Fibroblast of lung (primary cell): Measurements from ENCODE around the gene QPCTL. TPM values are rescaled to one million over a fixed set of nuclear protein-coding genes. Genes with fewer than 3 reads are reported as not detected.

Source experiments
- DNase-seq, 2 donors: peaks; one replicate each; pipeline versions ENCODE4 v3.0.0 to v3.0.0-alpha.2; 2010; ENCODE audit warnings: low read depth in 2 of 2
- H2AFZ ChIP-seq: 2 replicates; pipeline ENCODE4 v1.5.1; 2012; ENCODE audit warnings: low read length, control low read depth, inconsistent platforms
- H3K27ac ChIP-seq: 2 replicates; pipeline ENCODE4 v1.5.1; 2011; ENCODE audit warnings: low read length, control low read depth; ENCODE audit not compliant: insufficient read depth
- H3K27me3 ChIP-seq: 2 replicates; pipeline ENCODE4 v1.5.1; 2011; ENCODE audit warnings: mild to moderate bottlenecking, low read length; ENCODE audit not compliant: control insufficient read depth, insufficient read depth
- H3K36me3 ChIP-seq: 2 replicates; pipeline ENCODE4 v1.5.1; 2011; ENCODE audit warnings: low read length; ENCODE audit not compliant: control insufficient read depth, insufficient read depth
- H3K4me1 ChIP-seq: 2 replicates; pipeline ENCODE4 v1.5.1; 2011; ENCODE audit warnings: low read length; ENCODE audit not compliant: control insufficient read depth, insufficient read depth; ENCODE audit errors: extremely low read depth
- H3K4me2 ChIP-seq: 2 replicates; pipeline ENCODE4 v1.5.1; 2011; ENCODE audit warnings: low read length, control low read depth; ENCODE audit not compliant: insufficient read depth; ENCODE audit errors: extremely low read depth
- H3K4me3 ChIP-seq, 4 experiments: fragments of 200-600 bp in 1 of 4; sonication (generic) in 1 of 4; replicated peaks in 1 of 4; 2 replicates each; pipeline ENCODE4 v1.5.1; 2011 to 2016; ENCODE audit warnings: low read length in 4 of 4, low read depth in 3 of 4, mild to moderate bottlenecking in 3 of 4, control low read depth in 2 of 4, inconsistent platforms in 1 of 4, mixed read lengths in 1 of 4; ENCODE audit not compliant: insufficient read depth in 1 of 4; ENCODE audit errors: control extremely low read depth in 1 of 4
- H3K79me2 ChIP-seq: 2 replicates; pipeline ENCODE4 v1.5.1; 2012; ENCODE audit warnings: mild to moderate bottlenecking, low read length, inconsistent platforms; ENCODE audit not compliant: control insufficient read depth, insufficient read depth
- H3K9ac ChIP-seq: 2 replicates; pipeline ENCODE4 v1.5.1; 2011; ENCODE audit warnings: mild to moderate bottlenecking, low read length, control low read depth; ENCODE audit not compliant: insufficient read depth
- H3K9me3 ChIP-seq: 2 replicates; pipeline ENCODE4 v1.5.1; 2012; ENCODE audit warnings: low read depth, low read length; ENCODE audit not compliant: control insufficient read depth, insufficient read depth
- H4K20me1 ChIP-seq: 2 replicates; pipeline ENCODE4 v1.5.1; 2011; ENCODE audit warnings: low read length; ENCODE audit not compliant: control insufficient read depth, insufficient read depth; ENCODE audit errors: extremely low read depth
- EZH2 ChIP-seq: IDR thresholded peaks from 2 replicates; pipeline ENCODE4 v1.5.1; 2012; ENCODE audit warnings: low read length, control low read depth, mild to moderate bottlenecking; ENCODE audit errors: missing control alignments
- polyA plus RNA-seq, 2 donors: library from polyadenylated mRNA; depleted of rRNA in 1 of 2; stranded (reverse) in 1 of 2; unstranded in 1 of 2; fragments of >200 nt; gene quantifications; 2 replicates each; pipeline ENCODE4 v1.2.1, GENCODE V29; 2011 to 2012; ENCODE audit warnings: missing spikeins in 1 of 2
- total RNA-seq: library from RNA; depleted of rRNA; stranded (reverse); fragments of >200 nt; gene quantifications from 2 replicates; pipeline ENCODE4 v1.2.1, GENCODE V29; 2014
- TF ChIP-seq, protein P1 (sequence below), 2 donors: IDR thresholded peaks in 1 of 2; conservative IDR thresholded peaks in 1 of 2; 1 replicate in 1 of 2; 2 replicates in 1 of 2; pipeline ENCODE4 v1.5.1; 2011 to 2012; ENCODE audit warnings: low read length in 2 of 2, control low read depth in 1 of 2, inconsistent platforms in 1 of 2, low read depth in 1 of 2, mild to moderate bottlenecking in 1 of 2

The QPCTL gene
- total and polyA plus RNA-seq, 2 donors (not counting 1 experiment from before 2014, with no cell fraction given) = 5.8 to 9.4 TPM

DNA sequence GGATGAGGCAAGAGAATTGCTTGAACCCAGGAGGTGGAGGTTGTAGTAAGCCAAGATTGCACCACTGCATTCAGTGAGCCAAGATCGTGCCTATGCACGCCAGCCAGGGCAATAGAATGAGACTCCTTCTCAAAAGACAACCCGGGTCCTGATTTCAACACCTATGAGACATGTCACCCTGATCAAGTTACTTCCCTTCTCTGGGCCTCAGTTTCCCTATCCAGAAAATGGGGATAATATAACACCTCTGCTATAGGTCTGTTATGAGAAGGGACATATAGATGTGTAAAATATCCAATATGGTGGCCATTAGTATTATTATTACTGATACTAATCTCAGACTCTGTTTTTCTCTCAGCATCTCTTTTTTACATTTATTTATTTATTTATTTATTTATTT is 37.4 kb upstream of the QPCTL start:
- Histone ChIP-seq H3K4me2 (no peak overlapping the region), H3K27me3 (no peaks in the 10 kb centered on the region), H3K4me3 (no peak overlapping the region), H3K27ac (no peak overlapping the region), H4K20me1 (no peaks in the 10 kb centered on the region), H3K79me2 (no peaks in the 10 kb centered on the region), H3K9me3 (no peaks in the 10 kb centered on the region), H3K4me1 (no peaks in the 10 kb centered on the region), H2AFZ (no peak overlapping the region), H3K36me3 (no peaks in the 10 kb centered on the region), H3K9ac (no peak overlapping the region)
- TF ChIP-seq EZH2 = no peak
- TF ChIP-seq, protein P1, sequence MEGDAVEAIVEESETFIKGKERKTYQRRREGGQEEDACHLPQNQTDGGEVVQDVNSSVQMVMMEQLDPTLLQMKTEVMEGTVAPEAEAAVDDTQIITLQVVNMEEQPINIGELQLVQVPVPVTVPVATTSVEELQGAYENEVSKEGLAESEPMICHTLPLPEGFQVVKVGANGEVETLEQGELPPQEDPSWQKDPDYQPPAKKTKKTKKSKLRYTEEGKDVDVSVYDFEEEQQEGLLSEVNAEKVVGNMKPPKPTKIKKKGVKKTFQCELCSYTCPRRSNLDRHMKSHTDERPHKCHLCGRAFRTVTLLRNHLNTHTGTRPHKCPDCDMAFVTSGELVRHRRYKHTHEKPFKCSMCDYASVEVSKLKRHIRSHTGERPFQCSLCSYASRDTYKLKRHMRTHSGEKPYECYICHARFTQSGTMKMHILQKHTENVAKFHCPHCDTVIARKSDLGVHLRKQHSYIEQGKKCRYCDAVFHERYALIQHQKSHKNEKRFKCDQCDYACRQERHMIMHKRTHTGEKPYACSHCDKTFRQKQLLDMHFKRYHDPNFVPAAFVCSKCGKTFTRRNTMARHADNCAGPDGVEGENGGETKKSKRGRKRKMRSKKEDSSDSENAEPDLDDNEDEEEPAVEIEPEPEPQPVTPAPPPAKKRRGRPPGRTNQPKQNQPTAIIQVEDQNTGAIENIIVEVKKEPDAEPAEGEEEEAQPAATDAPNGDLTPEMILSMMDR (conservative IDR thresholded peaks at IDR 0.05 in 1 of 2, IDR thresholded peaks at IDR 0.05 in 1 of 2; ENCODE audit: low read depth in 1 of 2, low read length in 2 of 2) = no peak
- DNase-seq = no peak

DNA sequence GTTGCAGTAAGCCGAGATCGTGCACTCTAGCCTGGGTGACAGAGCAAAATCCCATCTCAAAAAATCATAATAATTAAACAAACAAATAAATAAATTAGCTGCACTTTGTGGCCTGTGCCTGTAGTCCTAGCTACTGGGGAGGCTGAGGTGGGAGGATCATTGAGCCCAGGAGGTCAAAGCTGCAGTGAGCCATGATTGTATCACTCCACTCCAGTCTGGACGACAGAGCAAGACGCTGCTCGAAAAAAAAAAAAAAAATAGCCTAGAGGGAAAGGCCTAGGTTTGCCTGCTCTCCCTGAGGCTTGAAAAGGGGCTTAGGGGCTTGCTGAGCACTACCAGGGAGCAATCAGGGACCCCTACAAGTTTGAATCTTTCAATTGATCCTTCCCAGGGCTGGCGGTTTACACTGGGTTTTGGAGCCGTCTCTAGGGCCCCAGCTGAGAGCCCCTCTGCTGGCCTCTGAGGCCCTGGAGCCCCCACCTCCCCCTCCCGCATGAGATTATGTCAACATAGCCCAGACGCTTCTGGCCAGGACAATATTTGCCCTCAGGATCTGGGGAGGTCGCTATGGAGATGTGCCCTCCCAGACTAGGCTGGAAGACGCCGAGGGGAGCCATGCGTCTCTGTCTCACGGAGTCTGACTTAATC is 34.8 kb upstream of the QPCTL start:
- no peak overlapping the region for H3K4me2 ChIP-seq
- no peak for TF ChIP-seq EZH2
- TF ChIP-seq, protein P1 (conservative IDR thresholded peaks at IDR 0.05 in 1 of 2, IDR thresholded peaks at IDR 0.05 in 1 of 2; ENCODE audit: low read depth in 1 of 2, low read length in 2 of 2) = no peak
- no peak for DNase-seq

DNA sequence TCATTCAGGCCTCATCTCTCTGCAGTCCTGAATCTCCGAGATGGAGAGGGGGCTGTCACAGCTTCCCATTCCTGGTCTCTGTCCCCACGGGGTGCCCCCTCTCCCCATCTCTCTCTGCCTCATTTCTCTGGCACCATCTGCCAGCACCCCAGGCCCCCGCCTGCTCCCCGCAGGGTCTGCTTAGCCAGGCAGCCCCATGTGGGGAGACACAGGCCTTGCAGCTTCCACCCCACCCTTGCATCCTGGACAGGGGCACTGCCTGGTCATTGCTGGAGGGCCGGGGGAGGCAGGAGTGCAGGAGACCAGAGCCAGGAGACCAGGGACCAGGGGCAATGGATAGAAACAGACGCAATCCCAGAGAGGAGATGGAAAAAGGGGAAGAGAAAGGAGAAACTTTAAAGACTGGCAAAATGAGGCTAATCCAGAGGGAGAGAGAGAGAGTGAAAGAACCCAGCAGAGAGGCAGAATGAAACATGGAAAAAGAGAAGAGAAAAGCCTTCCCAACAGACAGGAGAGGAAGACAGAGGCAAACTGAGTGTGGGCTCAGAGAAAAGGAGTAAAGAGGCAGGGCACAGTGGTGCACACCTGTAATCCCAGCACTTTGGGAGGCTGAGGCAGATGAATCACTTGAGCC is 33.3 kb upstream of the QPCTL start:
- H4K20me1 ChIP-seq = no peaks in the 10 kb centered on the region
- DNase-seq = no peak
- no peak for TF ChIP-seq EZH2
- TF ChIP-seq, protein P1 (conservative IDR thresholded peaks at IDR 0.05 in 1 of 2, IDR thresholded peaks at IDR 0.05 in 1 of 2; ENCODE audit: low read depth in 1 of 2, low read length in 2 of 2) = no peak
- H3K9me3 ChIP-seq = no peaks in the 10 kb centered on the region
- no peaks in the 10 kb centered on the region for H3K36me3 ChIP-seq
- no peaks in the 10 kb centered on the region for H3K4me1 ChIP-seq
- no peak overlapping the region for H2AFZ ChIP-seq
- H3K79me2 ChIP-seq = no peaks in the 10 kb centered on the region
- H3K27ac ChIP-seq = no peak overlapping the region
- H3K4me3 ChIP-seq = no peak overlapping the region
- H3K27me3 ChIP-seq = no peaks in the 10 kb centered on the region
- H3K9ac ChIP-seq = no peak overlapping the region
- H3K4me2 ChIP-seq = no peak overlapping the region

More for the DNA sequence above, 34.8 kb upstream of the QPCTL start:
- no peak overlapping the region for H3K9ac ChIP-seq
- no peaks in the 10 kb centered on the region for H3K79me2 ChIP-seq
- H3K27me3 ChIP-seq = no peaks in the 10 kb centered on the region
- H2AFZ ChIP-seq = no peak overlapping the region
- no peaks in the 10 kb centered on the region for H3K9me3 ChIP-seq
- H3K36me3 ChIP-seq = no peaks in the 10 kb centered on the region
- H4K20me1 ChIP-seq = no peaks in the 10 kb centered on the region
- H3K27ac ChIP-seq = no peak overlapping the region
- no peak overlapping the region for H3K4me3 ChIP-seq
- no peaks in the 10 kb centered on the region for H3K4me1 ChIP-seq
